HEK293T (cell line): ENCODE measurements around the gene PIEZO1.

Experiments used
- SUZ12 ChIP-seq: fragments of 450-650 bp; IDR thresholded peaks from 2 replicates; pipeline ENCODE4 v1.6.1; 2016; ENCODE audit warnings: mild to moderate bottlenecking
- TARDBP ChIP-seq: fragments of 450-650 bp; IDR thresholded peaks from 2 replicates; pipeline ENCODE4 v1.6.1; 2016

GRCh38 chr16:88804552-88805339 lies 19.7 kb upstream of the PIEZO1 start:
- no peak for TF ChIP-seq TARDBP
- TF ChIP-seq SUZ12 = no peak
